ENCODE data around the gene TUBGCP2.

DNA sequence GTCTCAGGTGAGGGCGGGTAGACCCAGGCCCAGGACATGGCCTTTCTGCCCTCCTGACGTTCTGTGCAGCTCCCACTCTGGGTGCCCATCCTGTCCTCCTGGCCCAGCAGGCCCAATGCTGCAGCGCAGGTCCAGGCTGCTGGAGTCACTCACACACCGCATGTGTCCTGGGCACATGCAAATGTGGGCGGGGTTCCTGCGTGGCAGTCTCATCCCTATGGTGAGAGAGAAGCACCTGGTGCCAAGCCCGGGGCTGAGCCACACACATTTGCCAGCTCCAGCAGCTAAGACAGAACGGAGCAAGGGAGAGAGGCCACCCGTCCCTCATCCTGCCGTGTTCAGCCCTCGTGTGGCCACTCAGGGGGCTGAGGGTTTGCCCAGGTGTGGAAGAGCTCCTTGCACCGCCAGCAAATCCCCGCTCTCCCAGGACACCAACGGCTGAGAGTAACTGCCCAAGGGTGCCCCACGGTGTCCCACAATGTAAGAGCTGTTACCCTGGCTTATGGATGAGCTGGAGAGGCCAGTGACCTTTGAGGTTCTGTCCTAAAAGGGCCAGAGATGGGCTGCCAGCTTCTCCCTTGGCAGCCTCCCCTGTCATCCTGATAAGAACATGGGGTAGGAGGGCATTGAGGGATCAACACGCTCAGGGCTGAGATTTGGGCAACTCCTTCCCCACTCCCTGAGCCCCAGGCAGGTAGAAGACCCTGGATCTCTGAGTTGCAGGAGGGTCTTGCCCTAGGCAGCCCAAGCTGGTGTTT, 44.7 kb upstream of the TUBGCP2 start:
- TF ChIP-seq, protein P1, sequence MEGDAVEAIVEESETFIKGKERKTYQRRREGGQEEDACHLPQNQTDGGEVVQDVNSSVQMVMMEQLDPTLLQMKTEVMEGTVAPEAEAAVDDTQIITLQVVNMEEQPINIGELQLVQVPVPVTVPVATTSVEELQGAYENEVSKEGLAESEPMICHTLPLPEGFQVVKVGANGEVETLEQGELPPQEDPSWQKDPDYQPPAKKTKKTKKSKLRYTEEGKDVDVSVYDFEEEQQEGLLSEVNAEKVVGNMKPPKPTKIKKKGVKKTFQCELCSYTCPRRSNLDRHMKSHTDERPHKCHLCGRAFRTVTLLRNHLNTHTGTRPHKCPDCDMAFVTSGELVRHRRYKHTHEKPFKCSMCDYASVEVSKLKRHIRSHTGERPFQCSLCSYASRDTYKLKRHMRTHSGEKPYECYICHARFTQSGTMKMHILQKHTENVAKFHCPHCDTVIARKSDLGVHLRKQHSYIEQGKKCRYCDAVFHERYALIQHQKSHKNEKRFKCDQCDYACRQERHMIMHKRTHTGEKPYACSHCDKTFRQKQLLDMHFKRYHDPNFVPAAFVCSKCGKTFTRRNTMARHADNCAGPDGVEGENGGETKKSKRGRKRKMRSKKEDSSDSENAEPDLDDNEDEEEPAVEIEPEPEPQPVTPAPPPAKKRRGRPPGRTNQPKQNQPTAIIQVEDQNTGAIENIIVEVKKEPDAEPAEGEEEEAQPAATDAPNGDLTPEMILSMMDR (IDR thresholded peaks at IDR 0.05; ENCODE audit: low read depth, low read length, poor library complexity, severe bottlenecking) = no peak
- no peak for TF ChIP-seq EZH2phosphoT487 (IDR thresholded peaks at IDR 0.05; ENCODE audit: borderline replicate concordance, low read length)
